ENCODE results near the gene ATOSA.
A peak's percentile ranks its signal among the peaks of the same experiment; 100 is the strongest.

The ATOSA gene

GRCh38 chr15:52668133-52668532, 11.1 kb downstream of the ATOSA start:
- Histone ChIP-seq H3K36me3 (ENCODE audit: control insufficient read depth, insufficient read depth, low read length) (peaks cover 16% of the 10 kb centered on the region), H3K4me3 (ENCODE audit: extremely low read depth, insufficient read depth, low read length, poor library complexity, severe bottlenecking) (no peak overlapping the region), H3K27ac (ENCODE audit: low read depth, low read length, severe bottlenecking) (no peak overlapping the region), H3K4me1 (ENCODE audit: control insufficient read depth, insufficient read depth, low read length, poor library complexity, severe bottlenecking) (no peaks in the 10 kb centered on the region), H3K9me3 (ENCODE audit: control insufficient read depth, low read length) (no peaks in the 10 kb centered on the region)
- 67 to 95% methylated on average over 1 to 3 of the region's 4 CpGs for WGBS, 2 experiments (ENCODE audit: insufficient coverage in 2 of 2)

GRCh38 chr15:52667597-52667996, 11.6 kb downstream of the ATOSA start:
- peaks cover 16% of the 10 kb centered on the region for H3K36me3 ChIP-seq (ENCODE audit: control insufficient read depth, insufficient read depth, low read length)
- WGBS, 2 experiments (ENCODE audit: insufficient coverage in 2 of 2): 100% methylated on average over 1 of the region's 3 CpGs; no CpG with 5 or more reads in 1 of the 2 experiments

GRCh38 chr15:52663536-52664294, 15.5 kb downstream of the ATOSA start:
- H3K27ac ChIP-seq (ENCODE audit: low read depth, low read length, severe bottlenecking): no peak overlapping the region
- peaks cover 11% of the 10 kb centered on the region for H3K36me3 ChIP-seq (ENCODE audit: control insufficient read depth, insufficient read depth, low read length)
- no peak overlapping the region for H3K4me3 ChIP-seq (ENCODE audit: extremely low read depth, insufficient read depth, low read length, poor library complexity, severe bottlenecking)
- WGBS, 2 experiments (ENCODE audit: insufficient coverage in 2 of 2): 80 to 100% methylated on average over 1 of the region's 3 CpGs
- no peaks in the 10 kb centered on the region for H3K9me3 ChIP-seq (ENCODE audit: control insufficient read depth, low read length)
- H3K4me1 ChIP-seq (ENCODE audit: control insufficient read depth, insufficient read depth, low read length, poor library complexity, severe bottlenecking): no peaks in the 10 kb centered on the region

More at GRCh38 chr15:52667597-52667996, 11.6 kb downstream of the ATOSA start:
- Histone ChIP-seq H3K4me1 (ENCODE audit: control insufficient read depth, insufficient read depth, low read length, poor library complexity, severe bottlenecking) (no peaks in the 10 kb centered on the region), H3K9me3 (ENCODE audit: control insufficient read depth, low read length) (no peaks in the 10 kb centered on the region), H3K4me3 (ENCODE audit: extremely low read depth, insufficient read depth, low read length, poor library complexity, severe bottlenecking) (no peak overlapping the region), H3K27ac (ENCODE audit: low read depth, low read length, severe bottlenecking) (no peak overlapping the region)

- no peaks in the 10 kb centered on the region for H3K9me3 ChIP-seq (ENCODE audit: control insufficient read depth, low read length)
- H3K27ac ChIP-seq (ENCODE audit: low read depth, low read length, severe bottlenecking): no peak overlapping the region
- H3K36me3 ChIP-seq (ENCODE audit: control insufficient read depth, insufficient read depth, low read length): peaks cover 8% of the 10 kb centered on the region
- WGBS, 2 experiments (ENCODE audit: insufficient coverage in 2 of 2): no CpG with 5 or more reads among the region's 1 CpG
- no peak overlapping the region for H3K4me3 ChIP-seq (ENCODE audit: extremely low read depth, insufficient read depth, low read length, poor library complexity, severe bottlenecking)
- no peaks in the 10 kb centered on the region for H3K4me1 ChIP-seq (ENCODE audit: control insufficient read depth, insufficient read depth, low read length, poor library complexity, severe bottlenecking)
Observed at GRCh38 chr15:52661909-52662308, 17.3 kb downstream of the ATOSA start.

- WGBS, 2 experiments (ENCODE audit: insufficient coverage in 2 of 2): no CpG with 5 or more reads among the region's 3 CpGs
- Histone ChIP-seq H3K9me3 (ENCODE audit: control insufficient read depth, low read length) (no peaks in the 10 kb centered on the region), H3K27ac (ENCODE audit: low read depth, low read length, severe bottlenecking) (no peak overlapping the region), H3K4me3 (ENCODE audit: extremely low read depth, insufficient read depth, low read length, poor library complexity, severe bottlenecking) (no peak overlapping the region), H3K4me1 (ENCODE audit: control insufficient read depth, insufficient read depth, low read length, poor library complexity, severe bottlenecking) (no peaks in the 10 kb centered on the region), H3K36me3 (ENCODE audit: control insufficient read depth, insufficient read depth, low read length) (peaks cover 8% of the 10 kb centered on the region)
Observed at GRCh38 chr15:52660192-52660591, 19.0 kb downstream of the ATOSA start.

- Histone ChIP-seq H3K4me3 (ENCODE audit: extremely low read depth, insufficient read depth, low read length, poor library complexity, severe bottlenecking) (no peak overlapping the region), H3K27ac (ENCODE audit: low read depth, low read length, severe bottlenecking) (no peak overlapping the region), H3K4me1 (ENCODE audit: control insufficient read depth, insufficient read depth, low read length, poor library complexity, severe bottlenecking) (no peaks in the 10 kb centered on the region), H3K36me3 (ENCODE audit: control insufficient read depth, insufficient read depth, low read length) (peaks cover 8% of the 10 kb centered on the region), H3K9me3 (ENCODE audit: control insufficient read depth, low read length) (no peaks in the 10 kb centered on the region)
- no CpG with 5 or more reads among the region's 1 CpG for WGBS, 2 experiments (ENCODE audit: insufficient coverage in 2 of 2)
Observed at GRCh38 chr15:52658955-52659354, 20.2 kb downstream of the ATOSA start.

- Histone ChIP-seq H3K4me3 (ENCODE audit: extremely low read depth, insufficient read depth, low read length, poor library complexity, severe bottlenecking) (no peak overlapping the region), H3K27ac (ENCODE audit: low read depth, low read length, severe bottlenecking) (no peak overlapping the region), H3K36me3 (ENCODE audit: control insufficient read depth, insufficient read depth, low read length) (peaks cover 7% of the 10 kb centered on the region), H3K4me1 (ENCODE audit: control insufficient read depth, insufficient read depth, low read length, poor library complexity, severe bottlenecking) (peaks cover 10% of the 10 kb centered on the region), H3K9me3 (ENCODE audit: control insufficient read depth, low read length) (no peaks in the 10 kb centered on the region)
- no CpG with 5 or more reads among the region's 1 CpG for WGBS, 2 experiments (ENCODE audit: insufficient coverage in 2 of 2)
Observed at GRCh38 chr15:52657338-52657737, 21.9 kb downstream of the ATOSA start.

- peaks cover 4% of the 10 kb centered on the region for H3K36me3 ChIP-seq (ENCODE audit: control insufficient read depth, insufficient read depth, low read length)
- H3K4me3 ChIP-seq (ENCODE audit: extremely low read depth, insufficient read depth, low read length, poor library complexity, severe bottlenecking): no peak overlapping the region
- peaks cover 17% of the 10 kb centered on the region for H3K4me1 ChIP-seq (ENCODE audit: control insufficient read depth, insufficient read depth, low read length, poor library complexity, severe bottlenecking)
- H3K27ac ChIP-seq (ENCODE audit: low read depth, low read length, severe bottlenecking): no peak overlapping the region
- no peaks in the 10 kb centered on the region for H3K9me3 ChIP-seq (ENCODE audit: control insufficient read depth, low read length)
Observed at GRCh38 chr15:52656412-52656811, 22.8 kb downstream of the ATOSA start.

- 84 to 88% methylated on average over 2 to 4 of the region's 5 CpGs for WGBS, 2 experiments (ENCODE audit: insufficient coverage in 2 of 2)
- H3K9me3 ChIP-seq (ENCODE audit: control insufficient read depth, low read length): no peaks in the 10 kb centered on the region
- H3K4me1 ChIP-seq (ENCODE audit: control insufficient read depth, insufficient read depth, low read length, poor library complexity, severe bottlenecking): peaks cover 18% of the 10 kb centered on the region
- H3K4me3 ChIP-seq (ENCODE audit: extremely low read depth, insufficient read depth, low read length, poor library complexity, severe bottlenecking): no peak overlapping the region
- H3K27ac ChIP-seq (ENCODE audit: low read depth, low read length, severe bottlenecking): peak overlapping the region; percentile 65
- H3K36me3 ChIP-seq (ENCODE audit: control insufficient read depth, insufficient read depth, low read length): peaks cover 1% of the 10 kb centered on the region
Observed at GRCh38 chr15:52653431-52653964, 25.7 kb downstream of the ATOSA start.

GRCh38 chr15:52652984-52653383, 26.2 kb downstream of the ATOSA start:
- WGBS, 2 experiments (ENCODE audit: insufficient coverage in 2 of 2): 82% methylated on average over 2 of the region's 5 CpGs; no CpG with 5 or more reads in 1 of the 2 experiments
- Histone ChIP-seq H3K27ac (ENCODE audit: low read depth, low read length, severe bottlenecking) (peak overlapping the region; percentile 65), H3K4me3 (ENCODE audit: extremely low read depth, insufficient read depth, low read length, poor library complexity, severe bottlenecking) (no peak overlapping the region), H3K4me1 (ENCODE audit: control insufficient read depth, insufficient read depth, low read length, poor library complexity, severe bottlenecking) (peaks cover 18% of the 10 kb centered on the region), H3K9me3 (ENCODE audit: control insufficient read depth, low read length) (no peaks in the 10 kb centered on the region), H3K36me3 (ENCODE audit: control insufficient read depth, insufficient read depth, low read length) (no peaks in the 10 kb centered on the region)

- Histone ChIP-seq H3K4me1 (ENCODE audit: control insufficient read depth, insufficient read depth, low read length, poor library complexity, severe bottlenecking) (peaks cover 18% of the 10 kb centered on the region), H3K9me3 (ENCODE audit: control insufficient read depth, low read length) (no peaks in the 10 kb centered on the region), H3K27ac (ENCODE audit: low read depth, low read length, severe bottlenecking) (peak overlapping the region; percentile 48), H3K4me3 (ENCODE audit: extremely low read depth, insufficient read depth, low read length, poor library complexity, severe bottlenecking) (no peak overlapping the region), H3K36me3 (ENCODE audit: control insufficient read depth, insufficient read depth, low read length) (no peaks in the 10 kb centered on the region)
- WGBS, 2 experiments (ENCODE audit: insufficient coverage in 2 of 2): no CpG with 5 or more reads among the region's 1 CpG
Observed at GRCh38 chr15:52652286-52652685, 26.9 kb downstream of the ATOSA start.
